ENCODE results near the gene TRIP12. TPM values are rescaled to one million over a fixed set of nuclear protein-coding genes. Genes with fewer than 3 reads are reported as not detected.

Gene TRIP12
- total and polyA plus RNA-seq, 2 of the 8 experiments (the other 6 are each of a cell fraction or from before 2014, with no cell fraction given): 23.1 to 174 TPM

DNA sequence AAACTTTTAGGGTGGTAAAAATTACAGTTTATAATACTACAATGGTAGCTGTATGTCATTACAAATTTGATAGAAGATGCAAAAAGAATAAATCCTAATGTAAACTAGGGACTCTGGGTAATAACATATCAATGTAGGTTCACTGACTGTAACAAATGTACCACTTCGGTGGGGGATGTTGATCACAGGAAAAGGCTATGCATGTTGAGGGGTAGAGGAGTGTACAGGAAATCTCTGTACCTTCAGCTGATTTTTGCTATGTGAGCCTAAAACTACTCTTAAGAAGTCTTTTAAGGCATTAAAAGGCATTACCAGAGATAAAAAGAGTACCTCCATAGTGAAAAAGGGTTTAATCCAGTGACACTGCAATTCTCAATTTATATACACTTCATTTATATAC lies 25.0 kb downstream of the TRIP12 start:
- no peak overlapping the region for H2AFZ ChIP-seq (ENCODE audit: low read length)
- no peaks in the 10 kb centered on the region; the same call in 1 of the 2 replicates for H3K79me1 ChIP-seq (ENCODE audit: low read depth, low read length)
- ChIA-PET POLR2A (ENCODE audit: partially characterized antibody) (no interaction called here), CTCF (ENCODE audit: partially characterized antibody) (interaction anchor here (1.1 to 1.5 kb wide), 3 partner anchors 11 to 95 kb away, joined by 3 to 4 read pairs (median 4); no protein-coding TSS in a partner anchor)
- no peak overlapping the region for H2AK5ac ChIP-seq (ENCODE audit: low read depth, low read length)
- H2BK20ac ChIP-seq (ENCODE audit: low read length): no peak overlapping the region
- H3K14ac ChIP-seq (ENCODE audit: insufficient read length): no peak overlapping the region
- no peak overlapping the region for H4K8ac ChIP-seq (ENCODE audit: extremely low read depth, insufficient read depth, low read length)
- H3K23ac ChIP-seq (ENCODE audit: insufficient read length): no peak overlapping the region
- H2BK12ac ChIP-seq (ENCODE audit: low read depth, low read length): no peak overlapping the region
- no peaks in the 10 kb centered on the region for H3K27me3 ChIP-seq (replicated peaks in 1 of 4; ENCODE audit: control insufficient read depth in 3 of 4, extremely low read depth in 1 of 4, insufficient read depth in 3 of 4, low read length in 3 of 4)
- H3K4ac ChIP-seq (replicated peaks; ENCODE audit: insufficient read length, low read depth, low read length): no peak overlapping the region
- H3K23me2 ChIP-seq (ENCODE audit: low read depth, low read length): no peaks in the 10 kb centered on the region
- H3K36me3 ChIP-seq (ENCODE audit: control insufficient read depth in 2 of 4, insufficient read depth in 4 of 4, low read length in 3 of 4): no peaks in the 10 kb centered on the region; a peak in 1 of 8 replicates
- H3K4me3 ChIP-seq (ENCODE audit: extremely low read depth in 1 of 4, insufficient read depth in 2 of 4, low read depth in 3 of 4, low read length in 4 of 4): no peak overlapping the region
- H3K79me2 ChIP-seq (ENCODE audit: control insufficient read depth in 1 of 2, insufficient read depth in 2 of 2, low read length in 2 of 2): peaks cover 0 to 93% of the 10 kb centered on the region in 2 experiments; a peak in 3 of 4 replicates
- no peak overlapping the region for H3K27ac ChIP-seq (ENCODE audit: low read depth, low read length)
- no peak overlapping the region for H3K9ac ChIP-seq (replicated peaks in 1 of 4; ENCODE audit: extremely low read depth in 1 of 4, low read depth in 3 of 4, low read length in 3 of 4)
- H3K56ac ChIP-seq (replicated peaks; ENCODE audit: insufficient read length, low read depth, low read length): no peak overlapping the region
- no peak overlapping the region for H4K5ac ChIP-seq (ENCODE audit: insufficient read length, low read depth, low read length)
- H3K18ac ChIP-seq (ENCODE audit: extremely low read depth, low read length): no peak overlapping the region
- H2BK120ac ChIP-seq (replicated peaks; ENCODE audit: low read depth, low read length): no peak overlapping the region
- WGBS, 2 experiments (ENCODE audit: extremely low coverage in 1 of 2, insufficient coverage in 1 of 2, insufficient read length in 1 of 2, insufficient replicate concordance in 2 of 2, low coverage in 1 of 2, low lambda C conversion rate in 2 of 2, missing lambda C conversion rate in 1 of 2): 83% methylated on average over 1 of the region's 1 CpG; no CpG with 5 or more reads in 1 of the 2 experiments
- no peak overlapping the region for H4K91ac ChIP-seq (replicated peaks; ENCODE audit: insufficient read length, low read length)
- no peaks in the 10 kb centered on the region for H3K9me3 ChIP-seq (ENCODE audit: insufficient read depth in 2 of 2, low read depth in 1 of 2, low read length in 1 of 2)
- H2BK15ac ChIP-seq (ENCODE audit: low read length): no peak overlapping the region
- DNase-seq (ENCODE audit: low read depth in 1 of 2, low spot score in 2 of 2): no peak
- H2BK5ac ChIP-seq (ENCODE audit: low read depth, low read length): no peak overlapping the region
- H3K4me1 ChIP-seq (replicated peaks in 1 of 4; ENCODE audit: control insufficient read depth in 3 of 4, insufficient read depth in 4 of 4, low read length in 3 of 4): peaks cover 0 to 3% (median 0%) of the 10 kb centered on the region in 4 experiments; a peak in 3 of 7 replicates
- H3K4me2 ChIP-seq (ENCODE audit: insufficient read depth in 1 of 2, low read depth in 2 of 2, low read length in 2 of 2): no peak overlapping the region
- FAIRE-seq: no peak
- peaks cover 2 to 8% of the 10 kb centered on the region in 2 experiments for H4K20me1 ChIP-seq (replicated peaks in 1 of 2; ENCODE audit: control insufficient read depth in 1 of 2, insufficient read depth in 2 of 2, low read length in 2 of 2)
- no peak for TF ChIP-seq CHD2 (IDR thresholded peaks at IDR 0.05; ENCODE audit: low read length)
- TF ChIP-seq BCL11A (IDR thresholded peaks at IDR 0.05; ENCODE audit: low read depth in 2 of 2, low read length in 2 of 2): no peak
- no peak for TF ChIP-seq JUND (IDR thresholded peaks at IDR 0.05; ENCODE audit: low read length)
- no peak for TF ChIP-seq MAFK (IDR thresholded peaks at IDR 0.05; ENCODE audit: low read depth, low read length)
- no peak for TF ChIP-seq GTF2F1 (IDR thresholded peaks at IDR 0.05; ENCODE audit: borderline replicate concordance, low read depth, low read length)
- no peak for TF ChIP-seq TBP (IDR thresholded peaks at IDR 0.05; ENCODE audit: low read depth, low read length)
- TF ChIP-seq CREB1 (IDR thresholded peaks at IDR 0.05): no peak
